Chondrocyte (in vitro differentiated cells): ENCODE results near the gene LARGE2. TPM values are rescaled to one million over a fixed set of nuclear protein-coding genes. Genes with fewer than 3 reads are reported as not detected.

ENCODE experiments used
- DNase-seq: peaks from one replicate; pipeline ENCODE4 v3.0.0; 2021; ENCODE audit warnings: mixed read lengths, low spot score
- H3K27ac Mint-ChIP-seq: one replicate; pipeline ENCODE4 v1.8.0; 2021; ENCODE audit warnings: mild to moderate bottlenecking, moderate library complexity, mixed read lengths; ENCODE audit not compliant: unreplicated experiment
- H3K27me3 Mint-ChIP-seq: 2 replicates; pipeline ENCODE4 v1.8.0; 2021; ENCODE audit warnings: low read depth, mixed read lengths
- H3K36me3 Mint-ChIP-seq: 2 replicates; pipeline ENCODE4 v1.8.0; 2021; ENCODE audit warnings: low read depth, mixed read lengths
- H3K4me1 Mint-ChIP-seq: 2 replicates; pipeline ENCODE4 v1.8.0; 2021; ENCODE audit warnings: low read depth, mild to moderate bottlenecking, mixed read lengths
- H3K4me3 Mint-ChIP-seq: one replicate; pipeline ENCODE4 v1.8.0; 2021; ENCODE audit warnings: mild to moderate bottlenecking, moderate library complexity, mixed read lengths; ENCODE audit not compliant: unreplicated experiment
- H3K9me3 Mint-ChIP-seq: 2 replicates; pipeline ENCODE4 v1.8.0; 2021; ENCODE audit warnings: low read depth, mixed read lengths
- total RNA-seq: library from RNA; stranded (reverse); gene quantifications from 3 replicates; pipeline ENCODE4 v1.2.1, GENCODE V29; 2021
- TF ChIP-seq, protein P1 (sequence below): fragments of 200-600 bp; sonication (generic); IDR thresholded peaks from 2 replicates; pipeline ENCODE4 v1.5.0; 2021; ENCODE audit warnings: antibody characterized with exemption, mild to moderate bottlenecking, moderate library complexity

LARGE2 gene
- total RNA-seq, 1 donor from 2014 or later, result not detected

DNA sequence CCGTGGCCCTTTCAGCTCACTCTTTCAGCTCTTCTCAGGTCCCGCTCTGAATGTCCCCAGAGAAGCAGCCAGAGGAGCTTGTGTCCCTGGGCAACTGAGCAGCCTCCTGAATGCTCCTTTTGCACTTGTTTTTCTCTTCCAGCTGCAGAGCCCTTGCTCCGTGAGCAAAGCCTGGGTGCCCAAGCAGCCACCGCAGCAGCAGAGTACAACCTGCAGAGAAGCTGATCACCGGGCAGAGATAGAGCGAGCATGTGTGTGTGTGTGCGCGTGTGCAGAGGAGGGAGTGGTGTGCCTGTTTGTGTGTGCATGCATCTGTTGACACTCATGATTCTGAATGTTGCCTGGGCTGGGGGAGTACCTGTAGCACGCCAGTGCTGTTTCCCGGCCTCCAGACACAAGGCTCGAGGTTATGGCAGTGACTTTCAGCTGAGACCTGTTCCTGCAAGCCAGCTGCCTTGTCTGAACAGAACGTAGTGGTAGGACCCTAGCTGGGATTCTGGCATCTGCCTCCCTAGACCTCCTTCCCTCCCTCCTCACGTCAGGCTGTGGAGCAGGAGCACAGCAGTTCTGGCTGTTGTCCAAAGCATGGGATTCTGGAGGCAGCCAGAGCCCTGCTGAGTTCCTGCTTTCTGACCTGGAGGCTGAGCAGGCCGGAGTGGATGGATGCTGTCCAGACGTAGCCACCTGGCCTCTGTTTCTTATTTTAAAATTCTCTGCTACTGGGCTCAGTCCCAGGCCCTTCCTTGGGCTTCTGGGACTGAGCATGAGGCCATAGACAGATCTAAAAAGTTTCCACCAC is 41.5 kb upstream of the LARGE2 start:
- Mint-ChIP-seq H3K36me3 (peaks cover 14% of the 10 kb centered on the region), H3K4me1 (peaks cover 6% of the 10 kb centered on the region), H3K9me3 (no peaks in the 10 kb centered on the region), H3K4me3 (no peak overlapping the region), H3K27me3 (no peaks in the 10 kb centered on the region), H3K27ac (no peak overlapping the region)
- TF ChIP-seq, protein P1, sequence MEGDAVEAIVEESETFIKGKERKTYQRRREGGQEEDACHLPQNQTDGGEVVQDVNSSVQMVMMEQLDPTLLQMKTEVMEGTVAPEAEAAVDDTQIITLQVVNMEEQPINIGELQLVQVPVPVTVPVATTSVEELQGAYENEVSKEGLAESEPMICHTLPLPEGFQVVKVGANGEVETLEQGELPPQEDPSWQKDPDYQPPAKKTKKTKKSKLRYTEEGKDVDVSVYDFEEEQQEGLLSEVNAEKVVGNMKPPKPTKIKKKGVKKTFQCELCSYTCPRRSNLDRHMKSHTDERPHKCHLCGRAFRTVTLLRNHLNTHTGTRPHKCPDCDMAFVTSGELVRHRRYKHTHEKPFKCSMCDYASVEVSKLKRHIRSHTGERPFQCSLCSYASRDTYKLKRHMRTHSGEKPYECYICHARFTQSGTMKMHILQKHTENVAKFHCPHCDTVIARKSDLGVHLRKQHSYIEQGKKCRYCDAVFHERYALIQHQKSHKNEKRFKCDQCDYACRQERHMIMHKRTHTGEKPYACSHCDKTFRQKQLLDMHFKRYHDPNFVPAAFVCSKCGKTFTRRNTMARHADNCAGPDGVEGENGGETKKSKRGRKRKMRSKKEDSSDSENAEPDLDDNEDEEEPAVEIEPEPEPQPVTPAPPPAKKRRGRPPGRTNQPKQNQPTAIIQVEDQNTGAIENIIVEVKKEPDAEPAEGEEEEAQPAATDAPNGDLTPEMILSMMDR, result no peak
- no peak for DNase-seq

DNA sequence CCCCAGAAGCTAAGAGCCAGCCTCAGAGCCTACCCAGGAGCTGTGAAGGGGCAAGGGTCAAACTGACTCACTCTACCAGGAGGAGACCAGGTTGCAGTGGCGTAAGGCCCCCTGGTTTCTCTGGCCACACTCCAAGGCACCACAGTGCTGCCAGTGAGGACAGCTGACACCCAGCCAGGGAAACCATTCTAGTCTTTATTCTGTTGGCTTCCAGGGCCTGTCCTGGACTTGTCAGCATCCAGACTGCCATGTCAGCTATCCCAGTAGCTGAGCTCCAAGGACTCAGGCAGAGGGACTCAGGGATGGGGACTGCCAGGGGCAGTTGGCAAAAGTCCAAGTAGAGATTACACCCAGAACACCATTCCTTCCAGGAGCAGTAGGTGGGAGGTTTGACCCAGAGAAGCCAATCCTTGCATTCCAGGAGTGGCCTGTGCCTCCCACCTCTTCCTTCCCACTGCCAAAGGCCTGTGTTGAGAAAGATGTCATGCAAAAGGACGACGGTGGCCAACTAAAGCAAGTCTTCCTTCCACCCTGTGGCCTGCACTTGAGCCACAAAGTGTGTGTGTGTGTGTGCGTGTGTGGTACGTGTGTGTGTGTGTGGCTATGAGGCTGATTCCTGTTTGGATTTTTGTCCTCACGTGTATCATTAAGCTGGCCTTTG is 40.6 kb upstream of the LARGE2 start:
- TF ChIP-seq, protein P1, result no peak
- peaks cover 6% of the 10 kb centered on the region for H3K4me1 Mint-ChIP-seq
- H3K4me3 Mint-ChIP-seq, result no peak overlapping the region

DNA sequence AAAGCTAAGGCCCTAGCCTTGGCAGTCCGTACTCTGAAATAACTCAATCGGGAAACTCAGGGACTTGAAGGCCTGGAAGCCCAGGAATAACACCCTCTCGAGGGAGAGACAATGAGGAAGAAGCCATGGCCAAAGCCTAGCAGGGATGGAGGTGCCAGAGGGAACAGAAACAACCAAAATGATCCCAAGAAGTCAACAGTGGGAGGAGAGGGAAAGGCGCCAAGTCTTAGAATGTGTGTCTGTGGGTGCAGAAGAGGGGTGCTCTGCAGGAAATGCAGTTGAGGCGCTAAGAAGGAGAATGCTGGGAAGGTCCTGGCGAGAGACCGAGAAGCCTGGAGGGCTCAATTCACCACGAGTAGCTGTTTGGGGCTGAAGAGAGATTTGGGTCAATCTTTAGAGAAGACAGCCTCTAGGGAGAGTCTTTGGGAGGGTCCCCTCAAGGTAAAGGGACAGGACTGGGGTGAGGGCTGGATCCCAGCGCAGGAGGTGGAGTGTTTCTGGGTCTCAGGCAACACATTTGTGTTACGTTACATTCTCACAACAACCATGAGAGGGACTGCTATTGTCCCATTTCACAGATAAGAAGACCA is 37.8 kb upstream of the LARGE2 start:
- Mint-ChIP-seq H3K36me3 (peaks cover 10% of the 10 kb centered on the region), H3K4me3 (peak overlapping the region; percentile 70), H3K9me3 (no peaks in the 10 kb centered on the region), H3K27ac (no peak overlapping the region), H3K27me3 (peaks cover 2% of the 10 kb centered on the region), H3K4me1 (peaks cover 6% of the 10 kb centered on the region)
- peak; percentile 35 for DNase-seq
- TF ChIP-seq, protein P1, result no peak

More for the DNA sequence above, 40.6 kb upstream of the LARGE2 start:
- Mint-ChIP-seq H3K9me3 (no peaks in the 10 kb centered on the region), H3K36me3 (peaks cover 14% of the 10 kb centered on the region), H3K27me3 (no peaks in the 10 kb centered on the region), H3K27ac (no peak overlapping the region)
- no peak for DNase-seq

DNA sequence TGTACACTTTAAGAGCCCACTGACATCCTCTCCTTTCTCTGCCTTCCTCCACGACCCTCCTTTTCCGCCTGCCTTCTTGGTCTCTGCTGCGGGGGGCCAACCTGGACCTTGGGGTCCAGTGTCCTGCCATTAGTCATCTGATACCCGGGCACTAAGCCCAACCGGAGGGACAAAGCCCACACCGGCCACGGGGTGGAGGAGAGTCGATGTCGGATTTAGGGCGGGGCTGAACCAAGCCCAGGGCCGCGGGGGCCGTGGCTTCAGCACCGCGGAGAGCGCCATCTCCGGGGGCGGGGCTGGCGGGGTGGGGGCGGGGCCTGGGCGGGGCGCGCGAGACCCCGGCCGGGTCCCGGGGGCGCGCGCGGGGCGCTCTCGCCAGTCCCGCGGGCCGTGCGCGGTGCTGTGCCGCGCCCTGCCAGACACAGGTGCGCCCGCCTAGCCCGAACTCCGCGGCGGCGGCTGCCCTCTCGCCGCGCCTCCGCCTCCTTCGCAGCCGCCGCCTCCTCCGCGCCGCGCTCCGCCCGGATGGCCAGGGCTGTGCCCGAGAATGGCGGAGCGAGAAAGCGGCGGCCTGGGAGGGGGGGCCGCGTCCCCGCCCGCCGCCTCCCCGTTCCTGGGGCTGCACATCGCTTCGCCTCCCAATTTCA is 37.1 kb upstream of the LARGE2 start, which contains the start of gene MAPK8IP1:
Gene MAPK8IP1 (plus strand): TSS at position 378 of the 647 bp plus-strand sequence. CDS start 170 bp downstream, at position 548.
- TF ChIP-seq, protein P1, result no peak
- H3K4me3 Mint-ChIP-seq, result peak within 1 kb of the TSS; percentile 70
- H3K36me3 Mint-ChIP-seq, result peaks cover 10% of the 10 kb centered on the region
- peaks cover 3% of the 10 kb centered on the region for H3K27me3 Mint-ChIP-seq
- no peak within 1 kb of the TSS for H3K27ac Mint-ChIP-seq
- H3K4me1 Mint-ChIP-seq, result peaks cover 6% of the 10 kb centered on the region
- no peaks in the 10 kb centered on the region for H3K9me3 Mint-ChIP-seq
- DNase-seq, result peak; percentile 77
